DMS 273 (cell line): ENCODE measurements around the gene IFNK.
"Not testable (repeated sequence)": the region's sequence is repeated elsewhere in the genome, so short reads cannot be mapped to it uniquely, and the experiment has no call there.

Experiments used
- DNase-seq: peaks from one replicate; lab custom pipeline; 2025; ENCODE audit not compliant: unreplicated experiment; lab: John Stamatoyannopoulos, UW

Gene IFNK, protein sequence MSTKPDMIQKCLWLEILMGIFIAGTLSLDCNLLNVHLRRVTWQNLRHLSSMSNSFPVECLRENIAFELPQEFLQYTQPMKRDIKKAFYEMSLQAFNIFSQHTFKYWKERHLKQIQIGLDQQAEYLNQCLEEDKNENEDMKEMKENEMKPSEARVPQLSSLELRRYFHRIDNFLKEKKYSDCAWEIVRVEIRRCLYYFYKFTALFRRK

GRCh38 chr9:27524236-27524635 is at the start of gene IFNK:
TSS of gene IFNK (plus strand) at chr9:27524290. CDS start at chr9:27524337, 47 bp downstream.
- no peak for DNase-seq

DNA sequence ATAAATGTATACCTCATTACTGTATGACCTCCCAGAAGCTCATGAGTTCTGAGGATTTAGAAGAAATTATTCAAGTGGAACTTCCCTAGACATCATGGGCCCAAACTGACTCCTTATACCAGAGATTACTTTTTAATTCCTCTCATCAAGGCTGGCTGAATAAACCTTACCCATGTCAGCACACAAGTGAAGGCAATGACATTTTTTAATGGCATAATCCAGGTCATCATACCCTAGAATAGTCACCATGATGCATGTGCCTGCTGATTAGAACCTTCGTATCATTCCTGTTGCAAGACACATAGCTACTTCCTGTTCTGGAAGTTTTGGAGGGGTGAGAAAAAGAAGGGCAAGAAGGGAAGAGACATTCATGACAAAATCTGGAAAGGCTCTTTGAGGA is 49.8 kb upstream of the IFNK start:
- DNase-seq, result no peak

DNA sequence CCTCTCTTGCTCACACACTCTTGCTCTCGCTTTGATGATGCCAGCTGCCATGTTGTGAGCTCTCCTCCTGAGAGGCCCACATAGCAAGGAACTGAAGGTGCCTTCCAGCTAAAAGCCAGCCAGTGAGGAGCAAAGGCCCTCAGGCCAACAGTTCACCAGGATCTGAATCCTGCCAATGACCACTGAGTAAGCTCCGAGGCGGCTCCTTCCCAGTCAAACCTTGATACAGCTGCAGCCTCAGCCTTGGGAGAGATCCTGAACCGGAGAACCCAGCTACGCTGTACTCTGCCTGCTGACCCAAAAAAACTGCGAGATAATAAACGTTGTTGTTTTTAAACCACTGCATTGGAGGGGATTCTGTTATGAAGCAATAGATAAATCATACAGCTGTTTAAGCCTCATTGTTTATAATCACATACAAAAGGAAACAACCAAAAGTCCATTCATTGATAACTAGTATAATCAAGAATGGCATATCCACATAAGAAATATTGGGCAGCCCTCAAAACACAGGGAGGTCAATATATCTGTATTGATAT is 49.0 kb upstream of the IFNK start:
- no peak for DNase-seq

- DNase-seq, result no peak
These were observed 47.1 kb upstream of the IFNK start for GRCh38 chr9:27476870-27477515.

- no peak for DNase-seq
These were observed 45.8 kb upstream of the IFNK start for GRCh38 chr9:27478322-27478721.

GRCh38 chr9:27482709-27483108 is 41.4 kb upstream of the IFNK start:
- peak; percentile 30 for DNase-seq

DNA sequence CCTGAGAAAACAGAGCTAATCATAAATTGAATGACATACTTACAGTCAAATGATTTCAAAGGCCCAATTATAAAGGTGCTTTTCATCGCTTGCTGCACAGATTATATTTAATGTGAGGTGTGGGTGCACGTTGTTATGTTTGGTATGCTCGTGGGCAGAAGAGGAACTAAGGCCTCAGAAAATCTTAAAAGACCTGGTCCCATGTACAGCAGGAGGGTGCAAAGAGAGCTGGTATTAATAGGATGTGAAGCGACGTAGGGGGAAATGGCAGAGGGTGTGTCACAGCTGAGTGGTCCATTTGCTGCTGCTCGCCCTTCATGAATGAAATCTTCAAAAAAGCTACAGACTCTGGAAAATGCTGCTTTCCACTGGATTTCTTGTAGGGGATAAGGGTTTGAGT is 40.5 kb upstream of the IFNK start:
- DNase-seq, result no peak

GRCh38 chr9:27485158-27485557 is 38.9 kb upstream of the IFNK start:
- DNase-seq, result no peak

- DNase-seq, result no peak
These were observed 36.9 kb upstream of the IFNK start for GRCh38 chr9:27487128-27487640.

GRCh38 chr9:27487927-27488326 is 36.2 kb upstream of the IFNK start:
- DNase-seq, result no peak

GRCh38 chr9:27489087-27489876 is 34.8 kb upstream of the IFNK start:
- DNase-seq, result no peak

DNA sequence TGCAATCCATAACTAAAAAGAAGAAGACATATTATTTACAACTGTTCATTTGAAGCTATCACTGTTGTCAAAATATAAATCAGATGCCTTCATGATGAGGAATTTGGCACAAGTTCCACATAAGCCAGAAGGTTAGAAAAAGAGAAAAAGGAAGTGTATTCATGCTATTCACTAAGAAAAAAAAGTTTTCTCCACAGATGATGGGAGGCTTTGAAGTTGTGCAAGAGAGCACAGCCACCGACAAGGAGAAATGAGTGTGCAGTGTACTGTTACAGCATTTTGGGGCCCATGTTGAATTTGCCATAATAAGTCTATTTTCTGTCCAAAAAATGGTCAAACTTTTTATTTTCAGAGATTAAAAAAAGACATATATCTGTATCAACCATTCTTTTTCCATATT is 32.9 kb upstream of the IFNK start:
- DNase-seq, result no peak

- DNase-seq, result no peak
These were observed 28.5 kb upstream of the IFNK start for GRCh38 chr9:27495480-27496134.

GRCh38 chr9:27496135-27496504 is 28.0 kb upstream of the IFNK start:
- DNase-seq, result no peak

GRCh38 chr9:27497883-27498417 is 26.1 kb upstream of the IFNK start:
- DNase-seq, result peak; percentile 17

- DNase-seq, result no peak
These were observed 24.6 kb upstream of the IFNK start for GRCh38 chr9:27499451-27499850.

- DNase-seq, result not testable (repeated sequence)
These were observed 23.2 kb upstream of the IFNK start for GRCh38 chr9:27500902-27501301.

- no peak for DNase-seq
These were observed 20.5 kb upstream of the IFNK start for GRCh38 chr9:27503623-27504022.

GRCh38 chr9:27504259-27504658 is 19.8 kb upstream of the IFNK start:
- DNase-seq, result no peak

GRCh38 chr9:27505744-27506161 is 18.3 kb upstream of the IFNK start:
- DNase-seq, result no peak

GRCh38 chr9:27506981-27507380 is 17.1 kb upstream of the IFNK start:
- DNase-seq, result no peak
